Measurements from ENCODE around the gene VPS45. TPM values are rescaled to one million over a fixed set of nuclear protein-coding genes. Genes with fewer than 3 reads are reported as not detected.

Gene VPS45
- total RNA-seq, 1 donor from 2014 or later: 33.1 TPM

- no peak for DNase-seq (ENCODE audit: low spot score)
- no peak for TF ChIP-seq CTCF (IDR thresholded peaks at IDR 0.05)
- H3K36me3 Mint-ChIP-seq (ENCODE audit: low read depth): peaks cover 17% of the 10 kb centered on the region
- peak within 1 kb of the TSS; percentile 92 for H3K27ac Mint-ChIP-seq (ENCODE audit: unreplicated experiment)
- no peaks in the 10 kb centered on the region for H3K9me3 Mint-ChIP-seq (ENCODE audit: low read depth)
- no peaks in the 10 kb centered on the region for H3K27me3 Mint-ChIP-seq (ENCODE audit: low read depth)
- H3K4me1 Mint-ChIP-seq (ENCODE audit: low read depth): peaks cover 50% of the 10 kb centered on the region
- H3K4me3 Mint-ChIP-seq (ENCODE audit: unreplicated experiment): peak within 1 kb of the TSS; percentile 91
Observed at GRCh38 chr1:150149271-150150132, 81.9 kb downstream of the VPS45 start, which contains the start of gene PLEKHO1. Gene PLEKHO1, plus strand, starts transcription at chr1:150149916. Its CDS starts 342 bp downstream, at chr1:150150258.

GRCh38 chr1:150150133-150151021, 82.8 kb downstream of the VPS45 start:
- DNase-seq (ENCODE audit: low spot score): no peak
- Mint-ChIP-seq H3K36me3 (ENCODE audit: low read depth) (peaks cover 22% of the 10 kb centered on the region), H3K4me3 (ENCODE audit: unreplicated experiment) (peak overlapping the region; percentile 91), H3K27ac (ENCODE audit: unreplicated experiment) (peak overlapping the region; percentile 87), H3K27me3 (ENCODE audit: low read depth) (no peaks in the 10 kb centered on the region), H3K4me1 (ENCODE audit: low read depth) (peaks cover 53% of the 10 kb centered on the region), H3K9me3 (ENCODE audit: low read depth) (no peaks in the 10 kb centered on the region)
- TF ChIP-seq CTCF (IDR thresholded peaks at IDR 0.05): no peak

- Mint-ChIP-seq H3K27ac (ENCODE audit: unreplicated experiment) (peak overlapping the region; percentile 87), H3K9me3 (ENCODE audit: low read depth) (no peaks in the 10 kb centered on the region), H3K4me1 (ENCODE audit: low read depth) (peaks cover 54% of the 10 kb centered on the region), H3K4me3 (ENCODE audit: unreplicated experiment) (peak overlapping the region; percentile 91), H3K27me3 (ENCODE audit: low read depth) (no peaks in the 10 kb centered on the region), H3K36me3 (ENCODE audit: low read depth) (peaks cover 30% of the 10 kb centered on the region)
- DNase-seq (ENCODE audit: low spot score): no peak
- no peak for TF ChIP-seq CTCF (IDR thresholded peaks at IDR 0.05)
Observed at GRCh38 chr1:150151291-150152181, 84.0 kb downstream of the VPS45 start.

GRCh38 chr1:150152182-150152536, 84.6 kb downstream of the VPS45 start:
- no peak for TF ChIP-seq CTCF (IDR thresholded peaks at IDR 0.05)
- Mint-ChIP-seq H3K36me3 (ENCODE audit: low read depth) (peaks cover 33% of the 10 kb centered on the region), H3K9me3 (ENCODE audit: low read depth) (no peaks in the 10 kb centered on the region), H3K4me1 (ENCODE audit: low read depth) (peaks cover 60% of the 10 kb centered on the region), H3K27me3 (ENCODE audit: low read depth) (no peaks in the 10 kb centered on the region), H3K4me3 (ENCODE audit: unreplicated experiment) (peak overlapping the region; percentile 91), H3K27ac (ENCODE audit: unreplicated experiment) (peak overlapping the region; percentile 87)
- DNase-seq (ENCODE audit: low spot score): no peak

Measured in chondrocyte (in vitro differentiated cells).